ENCODE measurements around the gene MRPS30. TPM values are rescaled to one million over a fixed set of nuclear protein-coding genes. Genes with fewer than 3 reads are reported as not detected.
"Not testable (repeated sequence)": the region's sequence is repeated elsewhere in the genome, so short reads cannot be mapped to it uniquely, and the experiment has no call there.

Gene MRPS30
- polyA plus RNA-seq = 46.2 TPM
- long read RNA-seq, donor 1, transcript MRPS30-202 (5 exons, 1,678 nt) = major isoform, 7 of 7 reads
- long read RNA-seq, donor 1, partial matches to known transcripts = 0 of 7 reads
- long read RNA-seq, donor 1, other reads (novel, unspliced or antisense) = 0 of 7 reads
- long read RNA-seq, donor 2, transcript MRPS30-202 (5 exons, 1,678 nt) = major isoform, 24 of 29 reads
- long read RNA-seq, donor 2, partial matches to known transcripts = 5 of 29 reads
- long read RNA-seq, donor 2, other reads (novel, unspliced or antisense) = 0 of 29 reads
- long read RNA-seq, donor 3, transcript MRPS30-202 (5 exons, 1,678 nt) = major isoform, 27 of 32 reads
- long read RNA-seq, donor 3, partial matches to known transcripts = 5 of 32 reads
- long read RNA-seq, donor 3, other reads (novel, unspliced or antisense) = 0 of 32 reads
- long read RNA-seq, donor 4, partial matches to known transcripts = 0 of 2 reads
- long read RNA-seq, donor 4, other reads (novel, unspliced or antisense) = 0 of 2 reads
- long read RNA-seq, donor 5, transcript MRPS30-202 (5 exons, 1,678 nt) = major isoform, 5 of 5 reads
- long read RNA-seq, donor 5, partial matches to known transcripts = 0 of 5 reads
- long read RNA-seq, donor 5, other reads (novel, unspliced or antisense) = 0 of 5 reads
- long read RNA-seq, donor 6, transcript MRPS30-202 (5 exons, 1,678 nt) = major isoform, 12 of 17 reads
- long read RNA-seq, donor 6, partial matches to known transcripts = 5 of 17 reads
- long read RNA-seq, donor 6, other reads (novel, unspliced or antisense) = 0 of 17 reads
- long read RNA-seq, donor 7, partial matches to known transcripts = 0 of 1 reads
- long read RNA-seq, donor 7, other reads (novel, unspliced or antisense) = 0 of 1 reads
- long read RNA-seq, donor 8, transcript MRPS30-202 (5 exons, 1,678 nt) = major isoform, 16 of 16 reads
- long read RNA-seq, donor 8, partial matches to known transcripts = 0 of 16 reads
- long read RNA-seq, donor 8, other reads (novel, unspliced or antisense) = 0 of 16 reads
- long read RNA-seq, donor 9, transcript MRPS30-202 (5 exons, 1,678 nt) = major isoform, 11 of 11 reads
- long read RNA-seq, donor 9, partial matches to known transcripts = 0 of 11 reads
- long read RNA-seq, donor 9, other reads (novel, unspliced or antisense) = 0 of 11 reads
- long read RNA-seq, donor 10, transcript MRPS30-202 (5 exons, 1,678 nt) = major isoform, 19 of 19 reads
- long read RNA-seq, donor 10, partial matches to known transcripts = 0 of 19 reads
- long read RNA-seq, donor 10, other reads (novel, unspliced or antisense) = 0 of 19 reads
- long read RNA-seq, donor 11, transcript MRPS30-202 (5 exons, 1,678 nt) = major isoform, 7 of 7 reads
- long read RNA-seq, donor 11, partial matches to known transcripts = 0 of 7 reads
- long read RNA-seq, donor 11, other reads (novel, unspliced or antisense) = 0 of 7 reads

- no peaks in the 10 kb centered on the region for H3K9me3 ChIP-seq (ENCODE audit: control insufficient read depth, low read depth, low read length)
- 29% methylated on average over 1 of the region's 47 CpGs for WGBS (ENCODE audit: insufficient coverage, low lambda C conversion rate)
Observed at GRCh38 chr5:44808435-44809214, at the start of gene MRPS30. Gene MRPS30, plus strand, starts transcription at chr5:44808947. Its CDS starts 16 bp downstream, at chr5:44808963.

GRCh38 chr5:44769200-44769876 lies 39.4 kb upstream of the MRPS30 start:
- no peaks in the 10 kb centered on the region for H3K27me3 ChIP-seq (ENCODE audit: control insufficient read depth, insufficient read depth, low read length)
- no CpG with 5 or more reads among the region's 2 CpGs for WGBS (ENCODE audit: insufficient coverage, low lambda C conversion rate)
- no peak for DNase-seq
- no peak overlapping the region for H3K4me3 ChIP-seq (ENCODE audit: low read length)
- no peak overlapping the region for H3K27ac ChIP-seq (ENCODE audit: low read length)
- no peaks in the 10 kb centered on the region for H3K9me3 ChIP-seq (ENCODE audit: control insufficient read depth, low read depth, low read length)
- no peaks in the 10 kb centered on the region for H3K36me3 ChIP-seq (ENCODE audit: control insufficient read depth, insufficient read depth, low read length)
- no peaks in the 10 kb centered on the region for H3K4me1 ChIP-seq (ENCODE audit: control insufficient read depth, insufficient read depth, low read length)

More at GRCh38 chr5:44808435-44809214, at the start of gene MRPS30:
- Histone ChIP-seq H3K4me1 (ENCODE audit: control insufficient read depth, insufficient read depth, low read length) (no peaks in the 10 kb centered on the region), H3K36me3 (ENCODE audit: control insufficient read depth, insufficient read depth, low read length) (peaks cover 11% of the 10 kb centered on the region), H3K27ac (ENCODE audit: low read length) (peak within 1 kb of the TSS; percentile 91), H3K27me3 (ENCODE audit: control insufficient read depth, insufficient read depth, low read length) (no peaks in the 10 kb centered on the region), H3K4me3 (ENCODE audit: low read length) (peak within 1 kb of the TSS; percentile 85)
- DNase-seq = peak; percentile 98 to 99

- H3K36me3 ChIP-seq (ENCODE audit: control insufficient read depth, insufficient read depth, low read length) = no peaks in the 10 kb centered on the region
- no peak overlapping the region for H3K4me3 ChIP-seq (ENCODE audit: low read length)
- WGBS (ENCODE audit: insufficient coverage, low lambda C conversion rate) = 70% methylated on average over 4 of the region's 5 CpGs
- H3K9me3 ChIP-seq (ENCODE audit: control insufficient read depth, low read depth, low read length) = no peaks in the 10 kb centered on the region
- H3K27me3 ChIP-seq (ENCODE audit: control insufficient read depth, insufficient read depth, low read length) = no peaks in the 10 kb centered on the region
- no peaks in the 10 kb centered on the region for H3K4me1 ChIP-seq (ENCODE audit: control insufficient read depth, insufficient read depth, low read length)
- H3K27ac ChIP-seq (ENCODE audit: low read length) = no peak overlapping the region
- DNase-seq = no peak
Observed at GRCh38 chr5:44769877-44770209, 38.9 kb upstream of the MRPS30 start.

DNA sequence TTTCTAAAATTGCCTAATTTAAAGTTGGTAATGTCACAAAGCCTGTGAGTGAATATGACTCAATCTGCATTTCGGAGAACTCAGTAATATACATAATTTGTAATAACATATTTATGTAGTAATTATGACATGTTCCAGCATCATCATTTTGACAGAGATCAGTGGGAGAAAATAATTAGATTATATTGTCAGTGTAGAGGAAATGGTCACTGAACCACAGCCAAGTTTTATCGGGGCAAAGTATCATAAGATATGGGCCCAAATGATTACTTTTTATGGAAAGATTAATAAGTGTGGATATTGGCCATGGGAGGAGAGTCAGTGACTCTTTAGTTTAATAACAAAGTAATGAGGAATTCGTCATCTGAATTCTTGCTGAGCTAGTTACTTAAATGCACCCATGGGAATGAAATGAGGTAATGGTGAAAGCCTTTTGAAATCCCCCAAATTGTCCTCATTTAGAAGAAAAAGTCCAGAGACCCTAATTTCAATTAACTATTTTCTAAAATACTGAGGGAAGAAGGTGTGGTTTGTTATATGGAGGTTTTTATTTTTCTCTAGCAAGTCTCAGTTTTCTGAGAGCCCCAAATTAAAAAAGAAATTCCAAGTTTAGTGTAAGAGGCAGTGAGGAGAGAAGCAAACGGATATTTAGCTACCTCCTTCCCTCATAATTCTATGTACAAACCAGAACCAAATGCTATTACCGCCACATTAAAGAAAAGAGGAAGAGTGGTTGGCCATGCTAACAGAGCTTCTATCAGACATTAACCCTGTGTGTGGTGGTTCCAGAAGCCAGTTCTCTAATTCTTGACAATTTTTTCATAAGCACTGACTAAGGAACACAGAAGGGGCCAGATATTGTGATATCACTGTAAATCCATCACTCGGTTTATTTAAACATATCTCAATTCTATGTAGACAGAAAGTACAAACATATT lies 37.7 kb upstream of the MRPS30 start:
- Histone ChIP-seq H3K27ac (ENCODE audit: low read length) (no peak overlapping the region), H3K27me3 (ENCODE audit: control insufficient read depth, insufficient read depth, low read length) (no peaks in the 10 kb centered on the region), H3K36me3 (ENCODE audit: control insufficient read depth, insufficient read depth, low read length) (no peaks in the 10 kb centered on the region), H3K4me3 (ENCODE audit: low read length) (no peak overlapping the region), H3K9me3 (ENCODE audit: control insufficient read depth, low read depth, low read length) (no peaks in the 10 kb centered on the region), H3K4me1 (ENCODE audit: control insufficient read depth, insufficient read depth, low read length) (no peaks in the 10 kb centered on the region)
- WGBS (ENCODE audit: insufficient coverage, low lambda C conversion rate) = 100% methylated on average over 1 of the region's 6 CpGs
- DNase-seq = no peak

- H3K4me1 ChIP-seq (ENCODE audit: control insufficient read depth, insufficient read depth, low read length); H3K9me3 ChIP-seq (ENCODE audit: control insufficient read depth, low read depth, low read length); DNase-seq; H3K27ac ChIP-seq (ENCODE audit: low read length); H3K27me3 ChIP-seq (ENCODE audit: control insufficient read depth, insufficient read depth, low read length); H3K4me3 ChIP-seq (ENCODE audit: low read length); H3K36me3 ChIP-seq (ENCODE audit: control insufficient read depth, insufficient read depth, low read length): not testable (repeated sequence)
- no CpG with 5 or more reads among the region's 11 CpGs for WGBS (ENCODE audit: insufficient coverage, low lambda C conversion rate)
Observed at GRCh38 chr5:44772397-44772796, 36.4 kb upstream of the MRPS30 start.

- H3K4me1 ChIP-seq (ENCODE audit: control insufficient read depth, insufficient read depth, low read length) = no peaks in the 10 kb centered on the region
- WGBS (ENCODE audit: insufficient coverage, low lambda C conversion rate) = no CpG with 5 or more reads among the region's 1 CpG
- H3K27ac ChIP-seq (ENCODE audit: low read length) = no peak overlapping the region
- H3K9me3 ChIP-seq (ENCODE audit: control insufficient read depth, low read depth, low read length) = no peaks in the 10 kb centered on the region
- no peaks in the 10 kb centered on the region for H3K36me3 ChIP-seq (ENCODE audit: control insufficient read depth, insufficient read depth, low read length)
- no peaks in the 10 kb centered on the region for H3K27me3 ChIP-seq (ENCODE audit: control insufficient read depth, insufficient read depth, low read length)
- H3K4me3 ChIP-seq (ENCODE audit: low read length) = no peak overlapping the region
- DNase-seq = peak; percentile 8 to 11
Observed at GRCh38 chr5:44774279-44774880, 34.4 kb upstream of the MRPS30 start.

GRCh38 chr5:44779167-44779566 lies 29.6 kb upstream of the MRPS30 start:
- WGBS (ENCODE audit: insufficient coverage, low lambda C conversion rate) = 80% methylated on average over 1 of the region's 4 CpGs
- DNase-seq = no peak
- Histone ChIP-seq H3K4me3 (ENCODE audit: low read length) (no peak overlapping the region), H3K36me3 (ENCODE audit: control insufficient read depth, insufficient read depth, low read length) (no peaks in the 10 kb centered on the region), H3K27ac (ENCODE audit: low read length) (no peak overlapping the region), H3K27me3 (ENCODE audit: control insufficient read depth, insufficient read depth, low read length) (no peaks in the 10 kb centered on the region), H3K4me1 (ENCODE audit: control insufficient read depth, insufficient read depth, low read length) (no peaks in the 10 kb centered on the region), H3K9me3 (ENCODE audit: control insufficient read depth, low read depth, low read length) (no peaks in the 10 kb centered on the region)

DNA sequence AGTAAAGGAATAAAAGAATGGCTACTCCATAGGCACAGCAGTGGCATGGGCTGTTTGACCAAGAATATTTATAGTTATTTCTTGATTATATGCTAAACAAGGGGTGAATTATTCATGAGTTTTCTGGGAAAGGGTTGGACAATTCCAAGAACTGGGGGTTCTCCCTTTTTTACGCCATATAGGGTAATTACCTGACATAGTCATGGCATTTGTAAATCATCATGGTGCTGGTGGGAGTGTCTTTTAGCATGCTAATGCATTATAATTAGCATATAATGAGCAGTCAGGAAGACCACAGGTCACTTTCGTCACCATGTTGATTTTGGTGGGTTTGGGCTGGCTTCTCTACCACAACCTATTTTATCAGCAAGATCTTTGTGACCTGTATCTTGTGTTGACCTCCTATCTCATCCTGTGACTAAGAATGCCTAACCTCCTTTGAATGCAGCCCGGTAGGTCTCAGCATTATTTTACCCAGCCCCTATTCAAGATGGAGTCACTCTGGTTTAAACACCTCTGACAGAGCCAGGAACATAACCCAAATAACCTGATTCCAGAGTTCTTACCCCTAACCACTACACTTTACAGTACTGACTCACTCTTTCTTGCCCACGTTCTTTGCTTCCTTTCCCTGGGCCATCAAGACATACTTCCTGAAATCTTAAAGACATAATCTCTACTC lies 25.0 kb upstream of the MRPS30 start:
- no peak overlapping the region for H3K27ac ChIP-seq (ENCODE audit: low read length)
- DNase-seq = no peak
- H3K4me1 ChIP-seq (ENCODE audit: control insufficient read depth, insufficient read depth, low read length) = no peaks in the 10 kb centered on the region
- no CpG with 5 or more reads among the region's 4 CpGs for WGBS (ENCODE audit: insufficient coverage, low lambda C conversion rate)
- H3K9me3 ChIP-seq (ENCODE audit: control insufficient read depth, low read depth, low read length) = peaks cover 5% of the 10 kb centered on the region
- H3K36me3 ChIP-seq (ENCODE audit: control insufficient read depth, insufficient read depth, low read length) = no peaks in the 10 kb centered on the region
- no peak overlapping the region for H3K4me3 ChIP-seq (ENCODE audit: low read length)
- H3K27me3 ChIP-seq (ENCODE audit: control insufficient read depth, insufficient read depth, low read length) = no peaks in the 10 kb centered on the region

Data from large intestine (tissue), 12 donors.